ENCODE measurements around the gene RAET1L. TPM values are rescaled to one million over a fixed set of nuclear protein-coding genes. Genes with fewer than 3 reads are reported as not detected.

RAET1L gene
- total and polyA plus RNA-seq, 2 of the 4 experiments (the other 2 are of a cell fraction) = not detected

GRCh38 chr6:150038202-150039062, 13.1 kb upstream of the RAET1L start (continued):
- TF ChIP-seq MAZ (IDR thresholded peaks at IDR 0.05; ENCODE audit: borderline replicate concordance, low read depth, low read length) = no peak

GRCh38 chr6:150037526-150038201, 12.3 kb upstream of the RAET1L start:
- 3% methylated on average over 11 of the region's 55 CpGs; no CpG with 5 or more reads in 1 of the 2 experiments for WGBS, 2 experiments (ENCODE audit: extremely low coverage in 2 of 2, insufficient read length in 1 of 2)
- H3K23ac ChIP-seq (ENCODE audit: low read depth, low read length) = no peak overlapping the region
- H3K14ac ChIP-seq (replicated peaks; ENCODE audit: low read depth, low read length) = no peak overlapping the region
- no peak overlapping the region for H3K27ac ChIP-seq (ENCODE audit: insufficient read depth, low read length)
- peak overlapping the region; percentile 32 for H2AFZ ChIP-seq (replicated peaks; ENCODE audit: low read length, poor library complexity)
- no peaks in the 10 kb centered on the region for H3K36me3 ChIP-seq (ENCODE audit: control insufficient read depth, insufficient read depth, low read length)
- dilution Hi-C loops (cut with HindIII; ENCODE audit: low sequenced_read_pairs, unreplicated experiment) = no loop called here
- no peak overlapping the region for H3K4ac ChIP-seq (ENCODE audit: low read depth, low read length)
- H2BK20ac ChIP-seq (ENCODE audit: low read depth, low read length) = no peak overlapping the region
- H3K9me1 ChIP-seq (ENCODE audit: insufficient read depth, low read length) = no peaks in the 10 kb centered on the region
- no peak overlapping the region for H4K8ac ChIP-seq (ENCODE audit: low read depth in 2 of 2, low read length in 2 of 2)
- H2BK120ac ChIP-seq (ENCODE audit: low read depth, low read length) = no peak overlapping the region
- no peaks in the 10 kb centered on the region for H4K20me1 ChIP-seq (ENCODE audit: insufficient read depth, low read length)
- ATAC-seq (ENCODE audit: low read depth) (peak; percentile 56), DNase-seq (no peak)
- BruUV-seq (replicated peaks) = no TSS peak
- H2AK5ac ChIP-seq (ENCODE audit: low read depth, low read length) = no peak overlapping the region
- peak overlapping the region; percentile 53; the same call in 1 of the 2 replicates for H3K4me2 ChIP-seq (ENCODE audit: low read depth, low read length)
- no peak overlapping the region for H4K91ac ChIP-seq (ENCODE audit: insufficient read depth, low read depth, low read length)
- ChIA-PET CTCF (no interaction called here), POLR2A (ENCODE audit: unreplicated experiment) (no interaction called here)
- peak overlapping the region; percentile 42 for H2AK9ac ChIP-seq (replicated peaks; ENCODE audit: low read depth, low read length, poor library complexity)
- in situ Hi-C loops (cut with MboI; ENCODE audit: low sequenced_read_pairs) = no loop called here
- no peak overlapping the region for H4K5ac ChIP-seq (ENCODE audit: low read depth, low read length)
- H3K56ac ChIP-seq (ENCODE audit: extremely low read depth, insufficient read depth, low read length) = no peak overlapping the region
- no peak overlapping the region for H2BK15ac ChIP-seq (ENCODE audit: low read depth, low read length)
- peaks cover 2% of the 10 kb centered on the region; the same call in 1 of the 2 replicates for H3K4me1 ChIP-seq (ENCODE audit: control insufficient read depth, insufficient read depth, low read length)
- no peak overlapping the region for H2BK5ac ChIP-seq (ENCODE audit: low read depth, low read length, poor library complexity, severe bottlenecking)
- no peak overlapping the region; the same call in 1 of the 2 replicates for H3K4me3 ChIP-seq (ENCODE audit: insufficient read depth, low read depth, low read length)
- H3K79me1 ChIP-seq (ENCODE audit: low read depth in 1 of 2, low read length in 2 of 2) = no peaks in the 10 kb centered on the region
- H3K9me3 ChIP-seq (ENCODE audit: control insufficient read depth, insufficient read depth, low read length) = peaks cover 5% of the 10 kb centered on the region; the same call in 1 of the 2 replicates
- H3K9ac ChIP-seq (ENCODE audit: low read depth, low read length) = no peak overlapping the region
- peaks cover 77% of the 10 kb centered on the region for H3K27me3 ChIP-seq (ENCODE audit: control insufficient read depth, insufficient read depth, low read length)
- intact Hi-C loops (cut with micrococcal nuclease) = no loop called here
- no peak overlapping the region for H3K18ac ChIP-seq (ENCODE audit: low read depth, low read length)
- TF ChIP-seq ELK1 (IDR thresholded peaks at IDR 0.05; ENCODE audit: borderline replicate concordance, low read depth, low read length) (no peak), RFX5 (IDR thresholded peaks at IDR 0.05; ENCODE audit: low read depth, low read length) (no peak), CTCF (conservative IDR thresholded peaks at IDR 0.05; ENCODE audit: low read depth, low read length) (no peak), SMC3 (IDR thresholded peaks at IDR 0.05; ENCODE audit: low read depth, low read length) (no peak), FOS (IDR thresholded peaks at IDR 0.05; ENCODE audit: low read depth, low read length) (no peak), MAZ (IDR thresholded peaks at IDR 0.05; ENCODE audit: borderline replicate concordance, low read depth, low read length) (no peak), BHLHE40 (IDR thresholded peaks at IDR 0.05; ENCODE audit: low read depth, low read length) (no peak), CEBPB (IDR thresholded peaks at IDR 0.05; ENCODE audit: low read depth, low read length) (no peak), NFE2L2 (IDR thresholded peaks at IDR 0.05; ENCODE audit: low read depth, low read length) (no peak), RCOR1 (IDR thresholded peaks at IDR 0.05; ENCODE audit: insufficient replicate concordance, low read length) (no peak), MXI1 (IDR thresholded peaks at IDR 0.05; ENCODE audit: borderline replicate concordance, low read depth, low read length) (no peak), POLR2A (IDR thresholded peaks at IDR 0.05; ENCODE audit: low read depth, low read length) (no peak)

Measured in IMR-90 (cell line).